K562 (cell line): ENCODE results near the gene AP5Z1. TPM values are rescaled to one million over a fixed set of nuclear protein-coding genes. Genes with fewer than 3 reads are reported as not detected.

Source experiments
- ATAC-seq: fragments of 200-7000 bp; cut with Tn5 transposase; 3 replicates; pipeline ENCODE4 v1.9.1; 2020; ENCODE audit warnings: moderate library complexity
- BruUV-seq: library from RNA; stranded (reverse); fragments of 400-500 nt; replicated peaks from 2 replicates; lab custom pipeline; 2021; lab: Mats Ljungman, UMichigan
- CTCF ChIA-PET: fragments of 300-600 bp; formaldehyde crosslinking; extraction: SDS; loops from one replicate; lab custom pipeline; 2021; ENCODE audit warnings: low intra/inter-chr PET ratio; lab: Yijun Ruan, JAX
- POLR2A ChIA-PET: fragments of 300-600, 350-650 bp; sonication (Branson Sonifier 250); formaldehyde crosslinking; extraction: SDS; loops from one replicate; lab custom pipeline; 2021; ENCODE audit warnings: antibody characterized with exemption, inconsistent platforms; lab: Yijun Ruan, JAX
- DNase-seq, 4 experiments: peaks; one replicate each; pipeline versions ENCODE4 v3.0.0 to v3.0.0-alpha.2; 2011 to 2018; ENCODE audit warnings: low spot score in 3 of 4, mixed read lengths in 3 of 4; ENCODE audit errors: extremely low read depth in 1 of 4
- FAIRE-seq: peaks from 2 replicates; lab custom pipeline; 2011; peaks lifted over from hg19 to GRCh38; lab: Jason Lieb, UNC
- H2AFZ ChIP-seq: 2 replicates; pipeline ENCODE4 v1.6.0; 2011; ENCODE audit warnings: low read depth, low read length, control low read depth, inconsistent platforms
- H3K27ac ChIP-seq: fragments of 200-600 bp; 3 replicates; pipeline ENCODE4 v1.8.0; 2011; ENCODE audit warnings: low read depth, mild to moderate bottlenecking, control low read depth, inconsistent platforms, low read length, moderate library complexity, mixed read lengths; ENCODE audit errors: extremely low read depth
- H3K27me3 ChIP-seq, 2 experiments: fragments of 300-600 bp in 1 of 2; 2 replicates in 1 of 2; 3 replicates in 1 of 2; pipeline versions ENCODE4 v1.6.0 to v1.8.0; 2011; ENCODE audit warnings: inconsistent platforms in 2 of 2, low read length in 2 of 2, mild to moderate bottlenecking in 1 of 2, mixed read lengths in 1 of 2, moderate library complexity in 1 of 2; ENCODE audit not compliant: control insufficient read depth in 2 of 2, insufficient read depth in 2 of 2
- H3K36me3 ChIP-seq: fragments of 300-600 bp; 3 replicates; pipeline ENCODE4 v1.8.0; 2011; ENCODE audit warnings: mild to moderate bottlenecking, low read length, inconsistent platforms; ENCODE audit not compliant: control insufficient read depth, insufficient read depth
- H3K4me1 ChIP-seq, 2 experiments: fragments of 200-600 bp in 1 of 2; replicated peaks in 1 of 2; 2 replicates in 1 of 2; 3 replicates in 1 of 2; pipeline versions ENCODE4 v1.5.1 to v1.8.0; 2011; ENCODE audit warnings: inconsistent platforms in 2 of 2, low read length in 2 of 2, mild to moderate bottlenecking in 1 of 2, mixed read lengths in 1 of 2, moderate library complexity in 1 of 2; ENCODE audit not compliant: control insufficient read depth in 2 of 2, insufficient read depth in 2 of 2
- H3K4me2 ChIP-seq: 2 replicates; pipeline ENCODE4 v1.6.1; 2011; ENCODE audit warnings: low read length, control low read depth, inconsistent platforms, mixed read lengths; ENCODE audit not compliant: insufficient read depth
- H3K4me3 ChIP-seq: fragments of 200-600 bp; sonication (generic), shearing (Covaris generic); 2 replicates; pipeline ENCODE4 v1.5.1; 2016; ENCODE audit warnings: control low read depth, inconsistent platforms
- H3K79me2 ChIP-seq: fragments of 200-600 bp; 3 replicates; pipeline ENCODE4 v1.8.0; 2011; ENCODE audit warnings: low read length, inconsistent platforms; ENCODE audit not compliant: control insufficient read depth, insufficient read depth
- H3K9ac ChIP-seq, 2 experiments: 2 replicates each; pipeline versions ENCODE4 v1.6.0 to v1.6.1; 2011; ENCODE audit warnings: low read depth in 2 of 2, low read length in 2 of 2, control low read depth in 1 of 2, inconsistent platforms in 1 of 2, mild to moderate bottlenecking in 1 of 2, mixed read lengths in 1 of 2; ENCODE audit not compliant: insufficient read depth in 1 of 2
- H3K9me1 ChIP-seq: one replicate; pipeline ENCODE4 v1.6.0; 2011; ENCODE audit warnings: inconsistent platforms, mild to moderate bottlenecking, low read length, moderate library complexity; ENCODE audit not compliant: control insufficient read depth, insufficient read depth
- H3K9me3 ChIP-seq: replicated peaks from 2 replicates; pipeline ENCODE4 v1.5.1; 2011; ENCODE audit warnings: low read depth, low read length, inconsistent platforms; ENCODE audit not compliant: control insufficient read depth, insufficient read depth
- H4K20me1 ChIP-seq: replicated peaks from 2 replicates; pipeline ENCODE4 v1.6.1; 2011; ENCODE audit warnings: low read length, inconsistent platforms, mixed read lengths; ENCODE audit not compliant: control insufficient read depth, insufficient read depth
- BCOR ChIP-seq: fragments of 450-650 bp; IDR thresholded peaks from 2 replicates; pipeline ENCODE4 v1.6.1; 2016
- HOXB6 ChIP-seq: fragments of 250-450 bp; sonication (Bioruptor Pico); IDR thresholded peaks from 2 replicates; pipeline ENCODE4 v1.5.1; 2022; ENCODE audit warnings: mild to moderate bottlenecking, borderline replicate concordance
- MTA3 ChIP-seq: fragments of 450-650 bp; formaldehyde crosslinking; IDR thresholded peaks from 2 replicates; pipeline ENCODE4 v1.6.1; 2017; ENCODE audit warnings: mild to moderate bottlenecking, borderline replicate concordance
- NFE2L1 ChIP-seq: fragments of 450-650 bp; IDR thresholded peaks from 2 replicates; pipeline ENCODE4 v1.6.1; 2016; ENCODE audit warnings: missing genetic modification characterization, low read depth, mild to moderate bottlenecking, missing compliant biosample characterization, moderate library complexity, borderline replicate concordance
- PHF8 ChIP-seq: fragments of 200-600 bp; sonication (generic); IDR thresholded peaks from 2 replicates; pipeline ENCODE4 v1.6.1; 2012; ENCODE audit warnings: mixed run types, mild to moderate bottlenecking, inconsistent platforms, low read length, moderate library complexity, borderline replicate concordance
- RFX7 ChIP-seq: fragments of 250-450 bp; sonication (Bioruptor Pico); IDR thresholded peaks from 2 replicates; pipeline ENCODE4 v1.5.1; 2021; ENCODE audit warnings: mild to moderate bottlenecking
- SIN3A ChIP-seq, 2 experiments: fragments of 150-350 bp in 1 of 2; IDR thresholded peaks; 2 replicates each; pipeline ENCODE4 v1.6.1; 2011 to 2016; ENCODE audit warnings: borderline replicate concordance in 2 of 2, low read depth in 2 of 2, low read length in 2 of 2, mild to moderate bottlenecking in 2 of 2, moderate library complexity in 2 of 2; ENCODE audit not compliant: control insufficient read depth in 1 of 2
- TCFL5 ChIP-seq: fragments of 250-450 bp; sonication (Bioruptor Pico); conservative IDR thresholded peaks from 2 replicates; pipeline ENCODE4 v1.6.1; 2021; ENCODE audit warnings: mild to moderate bottlenecking, moderate library complexity, matching md5 sums
- ZBTB9 ChIP-seq: fragments of 450-650 bp; formaldehyde crosslinking; IDR thresholded peaks from 2 replicates; pipeline ENCODE4 v1.4.0; 2020; ENCODE audit warnings: mild to moderate bottlenecking, moderate library complexity
- ZFP1 ChIP-seq: fragments of 450-650 bp; formaldehyde crosslinking; IDR thresholded peaks from 2 replicates; pipeline ENCODE4 v1.4.0; 2020; ENCODE audit warnings: mild to moderate bottlenecking, mixed read lengths
- ZNF699 ChIP-seq: fragments of 250-450 bp; sonication (Bioruptor Pico); IDR thresholded peaks from 2 replicates; pipeline ENCODE4 v1.8.0; 2021; ENCODE audit warnings: mild to moderate bottlenecking, moderate library complexity; ENCODE audit not compliant: insufficient replicate concordance
- ZNF764 ChIP-seq: fragments of 250-450 bp; sonication (Bioruptor Pico); IDR thresholded peaks from 2 replicates; pipeline ENCODE4 v1.4.0; 2020; ENCODE audit warnings: low read depth, mild to moderate bottlenecking, moderate library complexity
- WGBS: fragments of 100-300 bp; shearing (Covaris generic); methylation state at CpG from one replicate; pipeline ENCODE4 v1.1.6; 2016; ENCODE audit warnings: low coverage, mixed read lengths; ENCODE audit not compliant: insufficient coverage; ENCODE audit errors: missing lambda C conversion rate; 5-methylcytosine and 5-hydroxymethylcytosine counted together
- in situ Hi-C: fragments of 300-500 bp; cut with MboI; formaldehyde crosslinking; loops from 4 replicates; pipeline ENCODE4 v1.15.0; 2018; ENCODE audit warnings: inconsistent platforms, mixed read lengths
- intact Hi-C: fragments of 100-400 bp; cut with micrococcal nuclease; formaldehyde crosslinking; loops from 2 replicates; pipeline ENCODE4 v1.14.2; 2022
- polyA plus RNA-seq, 8 experiments: library from polyadenylated mRNA; depleted of rRNA in 4 of 8; stranded (reverse) in 5 of 8; unstranded in 3 of 8; fragments of >200 nt; fragmentation: Nextera tagmentation in 2 of 8; fragmentation: Illumina TruSeq in 1 of 8; extraction: Ambion mirVana in 2 of 8; extraction: Trizol in 1 of 8; gene quantifications; 2 replicates each; pipeline versions ENCODE4 v1.2.1 to v1.2.3, GENCODE V29; 2011 to 2014; ENCODE audit warnings: inconsistent platforms in 1 of 8, missing spikeins in 1 of 8
- total RNA-seq, 7 experiments: library from RNA; depleted of rRNA in 6 of 7; stranded (reverse); fragments of >200 nt in 6 of 7; fragmentation: Illumina TruSeq in 2 of 7; extraction: Trizol in 2 of 7; gene quantifications; 2 replicates each; pipeline versions ENCODE4 v1.2.1 to v1.2.3, GENCODE V29; 2011 to 2021; ENCODE audit warnings: low replicate concordance in 1 of 7
- TF ChIP-seq, protein P1 (sequence below): fragments of 450-650 bp; formaldehyde crosslinking; IDR thresholded peaks from 2 replicates; pipeline ENCODE4 v1.4.0; 2020; ENCODE audit warnings: mild to moderate bottlenecking, mixed read lengths
- TF ChIP-seq, protein P2 (sequence below): fragments of 200-800 bp; sonication (Bioruptor generic); IDR thresholded peaks from 2 replicates; pipeline ENCODE4 v1.6.1; 2017; ENCODE audit warnings: missing genetic modification characterization, missing compliant biosample characterization
- TF ChIP-seq, protein P3 (sequence below): IDR thresholded peaks from 2 replicates; pipeline ENCODE4 v1.6.1; 2012; ENCODE audit warnings: low read depth, low read length, improper control_type of control experiment, borderline replicate concordance

Gene AP5Z1
- total and polyA plus RNA-seq, 9 of the 15 experiments (the other 6 are each of a cell fraction or from before 2014, with no cell fraction given), result 0.06 to 31.1 (median 6.4) TPM

DNA sequence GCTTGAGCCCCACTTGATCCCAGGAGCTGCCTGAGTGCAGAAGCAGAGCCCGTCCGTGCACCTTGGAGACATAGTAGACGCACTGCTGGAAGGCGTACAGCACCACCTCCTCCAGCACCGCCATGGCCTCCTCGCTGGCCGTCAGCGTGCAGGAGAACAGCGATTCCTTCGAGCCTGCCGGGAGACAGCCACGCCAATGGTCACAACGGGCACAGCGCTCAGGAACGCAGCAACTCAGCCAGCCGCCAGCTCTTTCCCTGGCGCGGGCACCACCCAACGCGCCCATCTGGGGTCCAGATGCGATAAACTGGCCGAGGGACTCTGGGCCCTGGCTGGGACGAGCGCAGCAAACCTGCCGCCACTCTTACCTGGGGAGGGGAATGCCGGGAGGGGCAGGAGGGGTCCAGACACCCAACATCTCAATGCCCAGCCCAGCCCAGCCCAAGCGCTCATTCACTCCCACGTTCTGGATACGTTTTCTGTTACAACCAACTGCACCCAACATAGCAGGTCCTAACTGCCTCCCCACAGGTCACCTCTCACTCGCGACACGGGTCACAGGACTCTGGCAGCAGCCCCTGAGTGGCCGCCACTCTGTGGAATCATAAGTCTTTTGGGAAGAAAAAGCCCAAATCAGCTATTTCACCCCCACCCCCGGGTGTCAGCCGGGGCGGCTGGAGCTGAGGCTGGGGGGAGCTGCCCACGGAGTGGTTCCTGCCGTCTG is 41.9 kb downstream of the AP5Z1 start:
- Histone ChIP-seq H4K20me1 (no peaks in the 10 kb centered on the region), H3K4me3 (no peak overlapping the region), H3K9me3 (no peaks in the 10 kb centered on the region), H3K9ac (no peak overlapping the region), H3K27me3 (peaks cover 0 to 5% of the 10 kb centered on the region in 2 experiments; a peak in 1 of 5 replicates), H3K4me1 (peaks cover 0 to 56% of the 10 kb centered on the region in 2 experiments; a peak in 2 of 5 replicates), H3K79me2 (no peaks in the 10 kb centered on the region), H3K9me1 (no peaks in the 10 kb centered on the region), H2AFZ (no peak overlapping the region), H3K27ac (no peak overlapping the region), H3K36me3 (no peaks in the 10 kb centered on the region), H3K4me2 (no peak overlapping the region)
- 57% methylated on average over 34 of the region's 38 CpGs for WGBS
- no peak for FAIRE-seq
- intact Hi-C loops, result no loop called here
- no peak for ATAC-seq
- no peak for DNase-seq
- BruUV-seq, result no TSS peak
- ChIA-PET POLR2A (interaction anchor here (0.5 to 1.1 kb wide), 2 partner anchors 9 to 71 kb away, joined by 3 read pairs; no protein-coding TSS in a partner anchor), CTCF (no interaction called here)
- in situ Hi-C loops, result no loop called here
- TF ChIP-seq PHF8 (no peak), MTA3 (no peak), TCFL5 (CRISPR knock-in tag) (no peak), RFX7 (CRISPR knock-in tag) (no peak), NFE2L1 (tag) (no peak), ZBTB9 (CRISPR knock-in tag) (no peak), HOXB6 (CRISPR knock-in tag) (no peak), ZNF699 (no peak), ZFP1 (CRISPR knock-in tag) (no peak), SIN3A (IDR thresholded peaks at IDR 0.05; ENCODE audit: borderline replicate concordance in 2 of 2, control insufficient read depth in 1 of 2, low read depth in 2 of 2, low read length in 2 of 2) (no peak), BCOR (no peak), ZNF764 (CRISPR knock-in tag) (no peak)
- TF ChIP-seq, protein P1, sequence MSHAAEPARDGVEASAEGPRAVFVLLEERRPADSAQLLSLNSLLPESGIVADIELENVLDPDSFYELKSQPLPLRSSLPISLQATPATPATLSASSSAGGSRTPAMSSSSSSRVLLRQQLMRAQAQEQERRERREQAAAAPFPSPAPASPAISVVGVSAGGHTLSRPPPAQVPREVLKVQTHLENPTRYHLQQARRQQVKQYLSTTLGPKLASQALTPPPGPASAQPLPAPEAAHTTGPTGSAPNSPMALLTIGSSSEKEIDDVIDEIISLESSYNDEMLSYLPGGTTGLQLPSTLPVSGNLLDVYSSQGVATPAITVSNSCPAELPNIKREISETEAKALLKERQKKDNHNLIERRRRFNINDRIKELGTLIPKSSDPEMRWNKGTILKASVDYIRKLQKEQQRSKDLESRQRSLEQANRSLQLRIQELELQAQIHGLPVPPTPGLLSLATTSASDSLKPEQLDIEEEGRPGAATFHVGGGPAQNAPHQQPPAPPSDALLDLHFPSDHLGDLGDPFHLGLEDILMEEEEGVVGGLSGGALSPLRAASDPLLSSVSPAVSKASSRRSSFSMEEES, result no peak
- TF ChIP-seq, protein P2, sequence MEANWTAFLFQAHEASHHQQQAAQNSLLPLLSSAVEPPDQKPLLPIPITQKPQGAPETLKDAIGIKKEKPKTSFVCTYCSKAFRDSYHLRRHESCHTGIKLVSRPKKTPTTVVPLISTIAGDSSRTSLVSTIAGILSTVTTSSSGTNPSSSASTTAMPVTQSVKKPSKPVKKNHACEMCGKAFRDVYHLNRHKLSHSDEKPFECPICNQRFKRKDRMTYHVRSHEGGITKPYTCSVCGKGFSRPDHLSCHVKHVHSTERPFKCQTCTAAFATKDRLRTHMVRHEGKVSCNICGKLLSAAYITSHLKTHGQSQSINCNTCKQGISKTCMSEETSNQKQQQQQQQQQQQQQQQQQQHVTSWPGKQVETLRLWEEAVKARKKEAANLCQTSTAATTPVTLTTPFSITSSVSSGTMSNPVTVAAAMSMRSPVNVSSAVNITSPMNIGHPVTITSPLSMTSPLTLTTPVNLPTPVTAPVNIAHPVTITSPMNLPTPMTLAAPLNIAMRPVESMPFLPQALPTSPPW (CRISPR knock-in tag), result no peak
- TF ChIP-seq, protein P3, sequence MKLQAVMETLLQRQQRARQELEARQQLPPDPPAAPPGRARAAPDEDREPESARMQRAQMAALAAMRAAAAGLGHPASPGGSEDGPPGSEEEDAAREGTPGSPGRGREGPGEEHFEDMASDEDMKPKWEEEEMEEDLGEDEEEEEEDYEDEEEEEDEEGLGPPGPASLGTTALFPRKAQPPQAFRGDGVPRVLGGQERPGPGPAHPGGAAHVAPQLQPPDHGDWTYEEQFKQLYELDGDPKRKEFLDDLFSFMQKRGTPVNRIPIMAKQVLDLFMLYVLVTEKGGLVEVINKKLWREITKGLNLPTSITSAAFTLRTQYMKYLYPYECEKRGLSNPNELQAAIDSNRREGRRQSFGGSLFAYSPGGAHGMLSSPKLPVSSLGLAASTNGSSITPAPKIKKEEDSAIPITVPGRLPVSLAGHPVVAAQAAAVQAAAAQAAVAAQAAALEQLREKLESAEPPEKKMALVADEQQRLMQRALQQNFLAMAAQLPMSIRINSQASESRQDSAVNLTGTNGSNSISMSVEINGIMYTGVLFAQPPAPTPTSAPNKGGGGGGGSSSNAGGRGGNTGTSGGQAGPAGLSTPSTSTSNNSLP, result no peak
